ENCODE data around the gene THSD7A.

Gene THSD7A

DNA sequence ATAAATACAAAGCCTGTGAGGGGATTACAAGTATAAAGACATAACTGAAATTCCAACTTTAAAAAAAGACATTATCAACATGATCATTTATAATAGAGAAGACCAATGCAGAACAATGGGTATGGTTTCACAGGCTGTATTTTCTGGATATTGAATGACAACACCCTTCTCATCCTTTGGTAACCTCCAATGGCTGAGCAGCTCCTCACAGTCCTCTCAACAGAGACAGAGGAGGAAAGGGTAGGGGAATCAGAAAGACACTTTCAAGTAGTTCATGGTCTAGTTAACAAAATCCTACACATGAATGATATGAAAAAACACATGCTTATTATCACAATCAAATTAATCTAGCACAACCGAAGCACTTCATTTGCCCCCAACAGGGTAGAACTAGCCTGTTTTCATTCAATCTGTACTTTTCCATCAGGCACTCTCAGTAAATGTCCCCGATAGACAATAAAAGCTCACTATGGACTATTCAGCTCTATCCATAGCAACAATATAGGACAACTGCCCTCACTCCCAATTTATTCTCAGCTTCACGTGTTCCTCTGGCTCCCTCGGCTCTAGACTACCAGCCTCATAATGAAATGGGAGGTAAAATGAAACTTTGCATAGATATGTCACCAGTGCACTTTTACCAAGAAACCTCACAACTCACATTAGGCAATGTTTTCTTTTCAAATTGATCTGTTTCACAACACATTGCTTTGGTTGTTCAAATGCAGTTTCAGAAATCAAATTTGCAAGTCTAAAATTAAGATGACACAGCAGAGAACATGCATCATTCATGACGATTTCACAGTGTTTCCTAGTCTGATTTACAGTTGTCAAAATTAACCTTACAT, 211.4 kb downstream of the THSD7A start:
- DNase-seq, result no peak

DNA sequence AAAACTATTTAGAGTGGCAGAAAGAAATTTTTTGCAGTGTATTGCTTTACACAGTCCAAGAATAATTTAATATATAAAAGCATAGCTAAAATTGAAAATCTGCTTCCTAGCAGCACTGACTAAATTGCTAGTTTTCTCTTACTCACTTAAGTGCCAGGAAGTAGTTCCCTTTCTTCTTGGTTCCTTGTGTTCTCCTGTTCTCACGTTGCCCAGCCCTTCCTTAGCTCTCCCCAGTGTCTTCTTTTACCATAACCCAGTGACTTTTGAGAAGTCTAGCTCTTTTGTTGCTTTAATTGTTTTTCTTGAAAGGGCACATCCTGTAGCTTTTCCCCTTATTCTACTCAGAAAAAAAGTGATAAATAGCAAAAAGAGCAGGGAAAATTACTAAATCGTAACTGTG, 215.5 kb downstream of the THSD7A start:
- no peak for DNase-seq

DNA sequence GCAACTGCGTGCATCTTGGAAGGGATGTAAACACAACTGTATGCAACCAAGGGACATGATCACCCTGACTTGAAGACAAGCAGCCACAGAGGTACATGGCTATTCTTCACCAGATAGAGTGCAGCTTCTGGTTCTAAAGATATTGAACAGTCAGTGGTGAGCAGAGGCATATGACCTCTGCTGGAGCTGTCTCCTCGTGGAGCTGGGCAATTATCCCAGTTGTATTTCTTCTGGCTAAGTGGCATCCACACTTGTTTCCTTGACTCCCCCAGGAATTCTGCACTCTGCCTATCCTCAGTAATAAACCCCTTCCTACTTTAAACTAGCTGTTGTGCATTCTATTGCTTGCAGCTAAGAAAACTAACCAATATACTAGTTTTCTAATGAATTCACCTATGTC, 216.8 kb downstream of the THSD7A start:
- DNase-seq, result no peak

DNA sequence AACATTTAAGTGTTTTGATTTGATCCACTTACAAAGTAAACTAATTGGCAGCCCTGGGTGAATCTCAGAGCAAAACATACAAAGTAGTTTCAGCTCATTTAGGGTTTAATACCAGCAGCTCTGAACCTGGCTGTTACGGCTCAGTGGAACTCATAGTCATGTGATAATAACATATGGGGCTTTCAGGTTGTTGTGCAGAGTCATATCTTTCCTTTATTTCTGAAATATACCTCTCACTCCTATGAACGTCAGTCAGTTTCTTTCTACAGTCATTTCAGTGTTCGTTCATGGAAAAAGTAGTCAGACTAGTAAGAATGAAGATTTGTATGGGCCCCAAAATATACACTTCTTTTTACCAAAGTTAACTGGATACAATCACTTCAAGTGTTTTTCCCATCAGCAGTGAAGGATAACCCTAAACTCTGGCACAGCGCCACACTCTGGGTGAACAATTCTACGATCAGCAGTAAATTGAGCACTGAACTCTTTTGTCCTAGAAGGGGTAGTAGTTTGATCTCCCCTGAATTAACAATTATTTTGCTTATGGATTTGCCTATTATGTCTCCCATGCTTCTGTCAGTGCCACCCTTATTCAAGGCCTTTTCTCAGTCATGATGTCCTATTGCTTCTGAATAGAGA, 218.6 kb downstream of the THSD7A start:
- DNase-seq, result no peak

DNA sequence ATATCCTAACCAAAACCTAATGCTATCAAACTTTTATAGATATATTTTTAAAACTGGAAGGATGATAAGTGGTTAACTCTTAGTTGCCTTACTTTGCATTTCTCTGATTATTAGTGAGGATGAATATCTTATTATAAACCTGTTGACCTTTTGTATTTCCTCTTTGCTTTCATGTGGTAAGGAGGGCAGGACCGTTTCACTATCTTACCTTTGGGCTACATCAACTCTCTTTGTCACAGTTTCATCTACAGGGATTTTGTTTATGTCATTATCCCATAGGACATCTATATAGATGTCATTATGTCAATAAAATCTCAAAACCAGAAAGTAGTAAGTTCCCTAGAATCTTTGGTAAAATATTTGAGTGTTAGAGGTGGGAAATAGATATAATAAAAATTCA, 219.3 kb downstream of the THSD7A start:
- no peak for DNase-seq

DNA sequence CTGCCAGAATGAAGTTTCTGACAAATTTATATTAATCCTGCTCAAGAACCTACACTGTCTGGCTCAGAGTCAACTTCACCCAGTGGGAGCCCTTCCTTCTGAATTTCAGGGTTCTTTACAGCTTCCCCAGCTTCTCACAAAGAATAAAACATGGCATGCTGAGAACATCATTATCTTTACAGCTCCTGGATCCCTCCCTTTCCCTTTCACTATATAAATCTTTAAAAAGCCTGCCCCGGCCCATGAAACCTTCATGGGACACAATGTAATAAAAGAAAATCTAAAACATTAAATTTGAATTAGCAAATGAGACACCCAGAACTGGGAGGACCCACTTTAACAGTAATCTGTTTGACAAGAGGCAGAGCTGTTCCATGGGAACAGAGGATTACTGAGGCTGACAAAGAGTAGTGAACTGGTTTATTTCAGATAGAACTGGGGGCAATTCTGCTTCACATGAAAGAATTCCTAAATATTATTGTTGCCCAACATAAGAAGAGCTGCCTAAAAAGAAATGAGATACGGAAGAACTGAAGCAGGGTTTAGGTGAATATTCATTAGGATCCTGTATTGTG, 222.8 kb downstream of the THSD7A start:
- no peak for DNase-seq

DNA sequence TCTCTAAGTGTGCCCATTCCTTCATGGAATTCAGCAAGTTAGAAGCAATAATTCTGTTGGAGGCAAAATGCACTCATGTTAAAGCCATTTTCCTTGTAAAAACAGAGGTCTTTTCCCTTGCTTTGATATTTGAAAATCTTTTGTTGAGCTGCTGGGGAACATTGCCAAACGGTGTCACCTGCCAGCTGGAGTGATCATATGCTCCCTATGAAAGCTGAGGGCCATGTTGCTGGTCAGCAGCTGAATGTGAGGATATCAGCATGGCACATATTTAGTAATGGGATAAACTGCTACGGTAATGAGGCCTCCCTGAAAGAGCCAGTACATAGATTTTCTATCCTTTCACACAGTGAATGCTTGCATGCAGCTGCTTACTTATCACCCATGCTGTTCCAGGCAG, 224.3 kb downstream of the THSD7A start:
- no peak for DNase-seq

DNA sequence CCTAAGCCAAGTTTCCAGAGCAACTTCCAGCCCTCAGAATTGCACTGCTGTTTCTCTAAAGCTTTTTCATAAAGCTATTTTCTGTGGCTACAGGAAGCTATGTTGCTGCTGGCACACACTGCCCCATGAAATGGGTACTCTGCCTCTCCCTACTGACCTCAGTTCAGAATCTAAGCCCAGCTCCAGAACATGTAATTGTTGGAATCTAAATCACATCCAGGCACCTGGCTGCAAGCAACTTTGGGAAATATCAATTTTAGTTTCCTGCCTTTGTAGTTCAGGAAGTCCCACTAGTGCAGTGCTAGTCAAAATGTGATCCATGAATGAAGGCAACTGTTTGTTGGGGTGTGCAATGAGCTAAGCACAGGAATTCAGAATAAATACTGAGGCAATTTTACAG, 226.2 kb downstream of the THSD7A start:
- no peak for DNase-seq

DNA sequence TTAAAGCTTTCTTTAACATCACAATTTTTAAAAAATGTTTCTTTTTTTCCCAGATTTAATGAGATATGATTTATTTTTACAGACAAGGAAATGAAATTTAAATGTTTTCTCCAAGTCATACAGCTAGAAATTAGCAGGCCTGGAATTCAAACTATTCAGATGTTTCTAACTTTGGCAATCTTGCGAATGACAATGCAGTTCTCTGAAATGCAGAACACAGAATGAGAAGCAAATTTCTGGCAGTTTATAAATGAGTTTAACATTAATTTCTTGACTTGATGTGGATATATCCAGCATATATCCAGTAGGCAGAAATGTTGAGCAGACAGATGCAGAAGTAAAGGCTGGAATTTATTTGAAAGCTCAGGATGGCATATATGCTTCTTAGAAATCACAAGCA, 227.5 kb downstream of the THSD7A start:
- no peak for DNase-seq

DNA sequence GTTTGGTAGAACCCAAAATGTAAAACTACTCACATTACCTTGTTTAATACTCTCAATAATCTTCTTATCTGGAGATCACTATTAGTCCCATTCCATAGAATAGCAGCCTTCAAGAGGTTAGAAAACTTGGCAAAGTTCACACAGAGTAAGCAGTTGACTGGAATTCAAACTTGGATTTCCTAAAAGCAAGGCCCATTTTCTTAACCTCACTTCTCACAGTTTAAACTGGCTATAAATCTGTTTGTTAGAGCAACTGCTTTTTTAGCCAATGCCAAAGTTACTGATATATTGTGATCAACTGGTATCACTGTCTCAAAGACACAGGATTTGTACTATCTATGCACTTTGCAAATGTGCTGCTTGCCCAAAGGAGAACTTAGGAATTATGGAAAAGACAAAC, 230.2 kb downstream of the THSD7A start:
- DNase-seq, result no peak

DNA sequence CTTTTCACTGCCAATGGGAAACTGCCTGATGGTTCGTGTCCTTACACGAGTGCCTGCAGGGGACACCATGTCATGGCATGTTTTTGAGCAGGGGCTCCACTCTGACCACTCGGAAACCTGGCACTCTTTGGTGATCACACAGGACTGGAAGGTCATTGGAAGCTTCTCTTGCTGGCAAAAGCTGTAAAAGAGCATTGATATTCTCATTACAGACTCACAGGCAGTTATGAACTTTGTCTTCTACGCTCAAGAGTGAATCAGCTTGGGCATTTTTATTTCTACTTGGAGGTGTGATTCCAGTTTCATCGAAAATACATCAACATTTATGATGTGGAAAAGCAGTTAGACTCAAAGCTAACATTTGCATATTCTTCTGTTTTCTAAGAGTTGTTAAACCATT, 238.7 kb downstream of the THSD7A start:
- no peak for DNase-seq

DNA sequence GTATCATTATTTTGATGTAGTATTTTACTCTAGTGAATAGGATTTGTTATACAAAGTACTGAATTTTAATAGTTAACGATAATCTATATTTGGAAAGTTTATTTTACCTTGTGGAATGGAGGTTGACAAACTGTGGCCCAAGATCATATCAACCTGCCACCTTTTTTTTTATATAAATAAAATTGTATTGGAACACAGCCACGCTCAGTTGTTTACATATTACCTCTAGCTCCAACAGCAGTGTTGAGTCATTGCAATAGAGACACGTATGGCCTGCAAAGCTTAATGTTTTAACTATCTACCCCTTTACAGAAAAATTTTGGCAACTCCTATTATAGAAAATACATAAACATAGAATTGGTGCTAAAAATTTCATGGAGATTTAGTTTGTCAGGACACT, 239.3 kb downstream of the THSD7A start:
- no peak for DNase-seq

DNA sequence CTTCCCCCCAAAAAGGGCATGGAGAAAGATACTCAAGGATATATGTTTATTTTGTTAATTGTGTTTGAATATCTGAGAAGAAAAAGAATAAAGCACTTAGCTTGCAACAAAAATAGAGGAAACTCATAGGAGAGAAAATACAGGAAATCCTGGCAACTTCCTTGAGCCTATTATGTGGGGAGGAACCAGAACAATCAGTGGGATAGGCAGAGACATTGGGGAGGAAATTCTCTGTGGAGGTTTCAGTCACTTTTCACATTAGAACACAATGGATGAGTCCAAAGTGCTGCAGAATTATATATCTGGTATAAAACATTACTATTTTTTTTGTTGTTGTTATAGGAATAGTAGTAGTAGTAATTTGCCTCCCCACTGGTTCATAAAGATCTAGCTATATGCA, 240.1 kb downstream of the THSD7A start:
- no peak for DNase-seq

DNA sequence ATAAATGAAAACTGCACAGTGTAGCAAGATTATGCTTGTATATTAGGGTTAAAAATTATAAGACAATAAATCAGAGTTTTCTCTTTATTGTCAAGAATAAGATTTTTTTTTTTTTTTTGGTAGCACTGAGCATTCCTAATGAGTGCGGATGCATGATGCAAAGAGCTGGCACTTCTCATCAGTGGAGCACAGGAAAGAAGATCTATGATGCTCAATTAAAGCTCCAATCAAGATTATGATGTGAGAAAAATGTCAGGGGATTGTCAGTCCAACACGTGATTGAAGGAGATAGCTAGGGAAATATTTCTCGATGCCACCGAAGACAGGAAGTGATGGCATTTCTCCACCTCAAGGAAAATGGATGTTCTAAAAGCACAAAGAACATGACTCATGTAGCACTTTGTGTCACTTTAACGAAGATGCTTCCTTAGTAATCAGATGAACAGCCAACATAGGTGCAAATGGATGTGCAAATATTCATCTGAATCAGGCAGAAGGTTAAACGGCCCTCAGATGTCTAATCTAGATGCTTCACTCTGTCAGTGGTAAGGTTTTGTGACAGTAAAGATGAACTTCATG, 240.9 kb downstream of the THSD7A start:
- no peak for DNase-seq

DNA sequence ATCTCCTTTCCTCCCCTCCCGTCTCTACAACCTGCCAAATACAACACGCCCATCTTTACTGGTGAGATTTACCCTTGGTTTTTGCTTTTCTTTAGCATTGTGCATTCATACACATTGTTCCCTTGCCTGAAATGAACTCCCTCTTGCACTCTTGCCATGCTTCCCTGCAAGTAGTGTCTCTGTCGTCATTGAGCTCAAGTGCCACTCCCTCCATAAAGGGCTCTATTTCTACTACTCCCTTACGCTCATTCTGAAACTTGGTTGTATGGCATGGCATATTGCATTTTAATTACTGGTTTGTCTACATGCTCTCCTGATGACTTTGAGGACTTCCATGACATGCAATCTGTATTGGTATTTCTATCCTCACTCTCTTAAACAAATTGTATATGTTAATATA, 242.7 kb downstream of the THSD7A start:
- no peak for DNase-seq

DNA sequence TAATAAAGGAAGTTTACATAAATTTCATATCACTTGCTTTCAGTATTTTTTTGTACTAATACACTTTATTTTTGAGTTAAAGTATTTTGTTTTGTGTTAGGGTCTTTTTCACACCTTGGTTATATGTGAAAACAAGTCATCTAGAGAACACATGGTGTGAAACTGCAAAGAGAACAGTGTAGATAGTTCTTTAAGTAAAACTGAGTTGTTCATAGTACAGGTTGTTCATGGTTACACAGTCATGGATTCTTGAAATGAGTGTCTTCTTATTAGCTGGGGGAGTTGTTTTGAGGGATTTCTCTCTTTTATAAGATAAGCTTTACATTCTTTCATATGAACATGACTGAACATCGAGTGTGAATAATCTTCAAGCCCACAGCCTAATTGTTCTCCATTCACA, 244.2 kb downstream of the THSD7A start:
- no peak for DNase-seq

DNA sequence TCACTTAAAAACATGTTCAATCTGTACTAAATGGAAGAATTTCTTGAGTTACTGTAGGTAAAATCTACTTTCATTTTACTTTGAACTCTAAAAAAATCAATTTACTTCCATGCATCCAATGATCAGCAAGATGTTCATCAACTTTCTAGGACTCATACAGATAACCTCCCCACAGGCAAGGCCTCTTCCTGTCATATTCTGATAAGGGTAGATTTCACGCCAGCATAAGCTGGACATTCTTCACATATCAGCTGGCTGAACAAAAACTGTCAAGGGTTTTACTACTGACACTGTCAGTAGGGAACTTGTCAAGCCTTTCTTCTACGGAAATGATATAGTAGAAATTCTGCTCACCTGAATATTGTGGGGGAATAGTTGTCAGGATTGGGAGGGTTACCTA, 244.9 kb downstream of the THSD7A start:
- no peak for DNase-seq

DNA sequence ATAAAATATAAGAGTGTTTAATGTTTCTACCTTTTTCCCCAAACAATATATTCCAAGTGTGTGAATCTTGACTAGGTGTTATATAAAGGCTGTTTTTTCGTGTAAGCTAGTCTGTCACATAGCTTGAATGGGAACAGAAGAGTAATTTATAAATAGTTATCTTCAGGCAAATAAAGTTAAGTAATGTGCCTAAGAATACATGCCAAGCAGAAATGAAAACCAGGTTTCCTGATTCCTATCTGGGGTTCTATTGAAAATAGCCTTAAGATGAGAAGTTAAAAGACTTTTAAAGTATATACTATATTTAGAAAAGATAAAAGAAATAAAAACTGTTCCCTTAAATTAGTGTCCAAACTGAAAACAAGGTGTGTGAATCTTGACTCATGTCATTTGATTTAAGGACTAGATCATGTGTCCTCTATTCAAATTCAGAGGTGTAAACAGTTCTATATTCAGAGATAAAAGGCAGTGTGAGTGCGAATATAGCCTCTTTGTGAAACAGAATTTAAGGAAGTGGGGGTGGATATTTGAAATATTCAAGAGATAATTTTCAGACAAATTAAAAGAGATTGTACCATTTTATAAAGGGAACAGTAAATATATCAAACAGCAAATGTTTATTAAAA, 247.5 kb downstream of the THSD7A start:
- no peak for DNase-seq

DNA sequence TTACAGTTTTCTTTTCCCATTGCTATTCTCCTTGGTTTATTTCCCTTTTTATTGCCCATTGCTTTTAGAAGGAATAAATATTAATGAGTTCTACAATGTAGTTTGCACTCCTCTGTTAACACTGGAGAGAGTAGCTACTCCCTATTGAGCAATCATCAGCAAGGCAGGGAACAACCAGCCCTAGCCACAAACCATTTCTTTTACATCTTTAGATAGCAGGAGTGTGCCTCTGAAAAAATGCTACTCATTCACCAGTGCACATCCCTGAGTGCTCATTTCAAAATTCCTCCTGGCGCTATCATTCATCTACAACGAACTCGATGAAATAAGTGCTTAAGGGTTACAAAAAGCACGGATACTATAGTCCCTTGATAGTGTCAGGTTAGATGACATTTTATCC, 252.9 kb downstream of the THSD7A start:
- no peak for DNase-seq

DNA sequence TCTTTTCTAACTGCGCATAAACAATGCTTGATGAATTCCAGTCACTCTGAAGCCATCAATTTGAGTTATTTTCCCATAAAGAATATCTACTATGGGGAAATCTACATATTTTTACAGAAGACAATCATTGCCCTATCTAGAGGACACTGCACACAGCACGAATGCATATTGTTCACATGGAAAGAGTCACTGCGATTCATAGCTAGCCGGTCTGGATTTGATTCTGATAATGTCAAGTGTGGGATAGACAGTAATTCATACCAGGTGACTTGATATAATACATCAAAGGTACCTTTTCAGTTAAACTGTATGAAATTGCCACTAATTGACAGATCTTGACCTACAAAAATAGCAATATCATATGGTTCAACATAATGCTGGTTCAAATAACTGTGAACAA, 255.7 kb downstream of the THSD7A start:
- DNase-seq, result no peak

DNA sequence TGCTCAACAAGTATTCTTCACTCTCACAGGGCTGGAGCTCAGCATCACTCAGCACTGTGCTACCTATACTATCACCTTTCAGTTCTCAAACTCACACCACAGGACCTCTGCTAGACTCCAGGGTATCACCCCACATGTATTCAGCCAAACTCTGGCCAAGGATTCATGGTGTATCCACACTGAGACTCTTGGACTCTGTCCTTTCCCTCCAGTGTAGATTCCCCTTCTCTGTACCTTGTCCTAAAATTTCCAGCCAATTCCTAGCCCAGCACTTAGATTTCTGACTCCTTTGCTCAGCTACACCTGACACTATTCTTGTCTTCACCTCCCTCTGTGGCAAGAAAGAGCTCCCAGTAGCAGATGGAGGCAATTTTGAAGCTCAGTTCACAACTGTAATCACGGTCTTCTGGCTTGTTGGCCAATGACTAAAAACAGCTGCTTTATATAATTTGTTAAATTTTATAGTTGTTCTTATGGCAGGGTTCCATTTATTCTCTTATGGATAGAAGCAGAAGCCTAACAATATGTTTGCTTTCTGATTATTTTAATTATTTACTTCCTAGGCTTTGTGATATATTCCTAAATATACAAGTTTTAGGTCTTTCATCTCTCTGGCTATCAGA, 258.8 kb downstream of the THSD7A start:
- no peak for DNase-seq

DNA sequence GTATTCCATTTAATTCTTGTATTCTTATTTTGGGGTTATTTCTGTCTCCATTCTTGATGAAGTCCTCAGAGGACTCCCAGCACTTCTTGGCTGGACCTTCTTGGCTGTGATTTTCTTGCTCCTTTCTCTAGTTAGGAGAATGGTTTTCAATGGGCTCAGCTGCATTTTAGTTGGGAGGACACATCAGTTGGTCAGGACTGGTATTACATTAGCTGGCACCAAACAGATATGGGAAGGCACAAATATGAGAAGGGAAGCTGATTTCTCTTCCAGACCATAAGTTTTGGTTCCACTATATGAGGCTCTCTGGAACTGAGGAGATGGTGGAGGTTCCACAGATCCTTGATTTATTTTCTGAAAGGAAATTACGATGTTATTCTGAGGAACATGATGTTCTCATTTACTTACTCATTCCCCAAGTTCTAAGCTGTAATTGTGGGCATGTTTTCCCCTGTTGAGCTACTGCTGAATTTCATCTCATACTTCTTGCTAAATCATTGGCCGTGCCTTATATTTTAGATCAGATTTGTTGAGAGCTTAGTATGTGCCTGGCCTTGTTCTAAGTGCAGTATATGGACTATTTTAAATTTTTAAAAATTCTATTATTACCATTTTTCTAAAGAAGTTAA, 261.0 kb downstream of the THSD7A start:
- DNase-seq, result no peak

DNA sequence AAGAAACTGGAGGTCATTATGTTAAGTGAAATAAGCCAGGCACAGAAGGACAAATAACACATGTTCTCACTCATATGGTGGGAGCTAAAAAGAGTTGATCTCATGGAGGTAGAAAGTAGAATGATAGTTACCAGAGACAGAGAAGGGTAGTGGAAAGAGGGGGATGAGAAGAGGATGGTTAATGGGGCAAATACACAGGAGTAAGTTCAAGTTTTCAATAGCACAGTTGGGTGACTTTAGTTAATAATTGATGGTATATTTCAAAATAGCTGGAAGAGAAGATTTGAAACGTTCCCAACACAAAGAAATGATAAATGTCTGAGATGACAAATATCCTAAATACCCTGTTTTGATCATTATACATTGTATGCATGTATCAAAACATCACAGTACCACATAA, 261.8 kb downstream of the THSD7A start:
- no peak for DNase-seq
